Measurements from ENCODE around the gene NOTUM. TPM values are rescaled to one million over a fixed set of nuclear protein-coding genes. Genes with fewer than 3 reads are reported as not detected.

The NOTUM gene
- total and polyA plus RNA-seq, 9 of the 15 experiments (the other 6 are each of a cell fraction or from before 2014, with no cell fraction given): 0.03 to 14.0 (median 4.1) TPM

DNA sequence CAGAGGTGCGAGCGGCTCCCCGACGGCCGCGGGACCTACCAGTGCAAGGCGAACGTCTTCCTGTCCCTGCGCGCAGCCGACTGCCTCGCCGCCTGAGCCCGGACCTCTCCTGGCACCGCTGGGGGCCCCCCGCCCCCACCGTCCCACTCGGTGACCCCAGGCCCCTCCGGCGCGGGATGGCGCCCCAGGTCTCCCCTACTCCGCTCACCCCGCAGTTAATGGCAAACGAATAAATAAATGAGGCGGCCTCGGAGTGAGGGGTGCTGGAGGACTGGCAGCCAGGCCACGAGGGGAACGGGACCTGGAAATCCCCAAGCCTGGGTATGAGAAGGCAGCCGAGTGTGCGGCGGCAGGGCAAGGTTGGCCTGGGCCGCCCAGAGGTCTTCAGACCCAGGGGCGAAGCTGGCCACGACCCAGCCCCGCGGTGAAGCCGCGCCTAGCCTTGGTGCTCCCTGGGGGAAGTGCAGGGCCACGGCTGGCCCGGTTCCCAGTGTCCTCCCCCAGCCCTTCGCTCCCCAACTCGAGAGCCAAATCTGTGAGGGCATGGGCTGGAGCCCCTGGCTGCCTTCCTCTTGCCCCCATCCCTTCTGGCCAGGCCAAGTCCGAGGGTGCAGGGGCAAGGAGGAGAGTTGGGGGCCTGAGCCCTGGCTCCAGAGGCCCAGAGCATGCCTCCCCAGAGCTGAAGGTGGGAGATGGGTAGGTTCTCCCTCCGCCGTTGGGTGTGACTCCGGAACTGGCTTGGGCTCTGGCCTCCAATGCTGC, 58.2 kb downstream of the NOTUM start:
- H2AFZ ChIP-seq (ENCODE audit: low read depth, low read length): no peak overlapping the region
- in situ Hi-C loops (cut with MboI) (no loop called here), intact Hi-C loops (cut with micrococcal nuclease) (no loop called here)
- DNase-seq (ENCODE audit: extremely low read depth in 1 of 4, low spot score in 3 of 4) (peak in 2 of 4 experiments; percentile 19 to 39), ATAC-seq (peak; percentile 43), FAIRE-seq (no peak)
- H3K4me1 ChIP-seq (replicated peaks in 1 of 2; ENCODE audit: control insufficient read depth in 2 of 2, insufficient read depth in 2 of 2, low read length in 2 of 2): peaks cover 10 to 91% of the 10 kb centered on the region in 2 experiments
- H3K79me2 ChIP-seq (ENCODE audit: control insufficient read depth, insufficient read depth, low read length): no peaks in the 10 kb centered on the region
- CTCF ChIA-PET (ENCODE audit: low intra/inter-chr PET ratio): no interaction called here
- WGBS (ENCODE audit: insufficient coverage, low coverage, missing lambda C conversion rate): 26% methylated on average over 33 of the region's 47 CpGs
- H3K9ac ChIP-seq (ENCODE audit: insufficient read depth in 1 of 2, low read depth in 2 of 2, low read length in 2 of 2): peak overlapping the region in 1 of 2 experiments; percentile 89; a peak in 3 of 4 replicates
- H3K4me2 ChIP-seq (ENCODE audit: insufficient read depth, low read length): no peak overlapping the region
- BruUV-seq (replicated peaks): no TSS peak
- peak overlapping the region; percentile 32; the same call in 1 of the 2 replicates for H3K4me3 ChIP-seq
- H3K27ac ChIP-seq (ENCODE audit: extremely low read depth, low read depth, low read length): peak overlapping the region; percentile 27; the same call in 1 of the 3 replicates
- POLR2A ChIA-PET: interaction anchor here (0.6 to 1.7 kb wide), 6 partner anchors 9 to 69 kb away, joined by 3 to 10 read pairs (median 4); partner anchors contain the start of gene PCYT2
- no peaks in the 10 kb centered on the region for H3K9me1 ChIP-seq (ENCODE audit: control insufficient read depth, insufficient read depth, low read length)
- no peaks in the 10 kb centered on the region for H3K9me3 ChIP-seq (replicated peaks; ENCODE audit: control insufficient read depth, insufficient read depth, low read depth, low read length)
- peaks cover 74% of the 10 kb centered on the region; the same call in 2 of the 3 replicates for H3K36me3 ChIP-seq (ENCODE audit: control insufficient read depth, insufficient read depth, low read length)
- peaks cover 9% of the 10 kb centered on the region; the same call in 1 of the 2 replicates for H4K20me1 ChIP-seq (replicated peaks; ENCODE audit: control insufficient read depth, insufficient read depth, low read length)
- no peaks in the 10 kb centered on the region for H3K27me3 ChIP-seq (ENCODE audit: control insufficient read depth in 2 of 2, insufficient read depth in 2 of 2, low read length in 2 of 2)
- TF ChIP-seq, protein P1, sequence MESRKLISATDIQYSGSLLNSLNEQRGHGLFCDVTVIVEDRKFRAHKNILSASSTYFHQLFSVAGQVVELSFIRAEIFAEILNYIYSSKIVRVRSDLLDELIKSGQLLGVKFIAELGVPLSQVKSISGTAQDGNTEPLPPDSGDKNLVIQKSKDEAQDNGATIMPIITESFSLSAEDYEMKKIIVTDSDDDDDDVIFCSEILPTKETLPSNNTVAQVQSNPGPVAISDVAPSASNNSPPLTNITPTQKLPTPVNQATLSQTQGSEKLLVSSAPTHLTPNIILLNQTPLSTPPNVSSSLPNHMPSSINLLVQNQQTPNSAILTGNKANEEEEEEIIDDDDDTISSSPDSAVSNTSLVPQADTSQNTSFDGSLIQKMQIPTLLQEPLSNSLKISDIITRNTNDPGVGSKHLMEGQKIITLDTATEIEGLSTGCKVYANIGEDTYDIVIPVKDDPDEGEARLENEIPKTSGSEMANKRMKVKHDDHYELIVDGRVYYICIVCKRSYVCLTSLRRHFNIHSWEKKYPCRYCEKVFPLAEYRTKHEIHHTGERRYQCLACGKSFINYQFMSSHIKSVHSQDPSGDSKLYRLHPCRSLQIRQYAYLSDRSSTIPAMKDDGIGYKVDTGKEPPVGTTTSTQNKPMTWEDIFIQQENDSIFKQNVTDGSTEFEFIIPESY (CRISPR knock-in tag; IDR thresholded peaks at IDR 0.05): peak; percentile 13; the same call in 1 of the 2 replicates
- TF ChIP-seq HNRNPLL (IDR thresholded peaks at IDR 0.05; ENCODE audit: low read depth, low read length, poor library complexity, severe bottlenecking): no peak
- TF ChIP-seq RAD51 (IDR thresholded peaks at IDR 0.05; ENCODE audit: borderline replicate concordance, low read depth): no peak
- TF ChIP-seq GATA2 (CRISPR knock-in tag; IDR thresholded peaks at IDR 0.05): no peak
- no peak for TF ChIP-seq NCOA6 (IDR thresholded peaks at IDR 0.05)
- TF ChIP-seq TAL1 (IDR thresholded peaks at IDR 0.05): no peak
- peak; percentile 36; the same call in 1 of the 2 replicates for TF ChIP-seq SUPT5H (IDR thresholded peaks at IDR 0.05)
- peak; percentile 47 for TF ChIP-seq FIP1L1 (IDR thresholded peaks at IDR 0.05; ENCODE audit: low read depth, low read length, poor library complexity, severe bottlenecking)
- TF ChIP-seq, protein P2, sequence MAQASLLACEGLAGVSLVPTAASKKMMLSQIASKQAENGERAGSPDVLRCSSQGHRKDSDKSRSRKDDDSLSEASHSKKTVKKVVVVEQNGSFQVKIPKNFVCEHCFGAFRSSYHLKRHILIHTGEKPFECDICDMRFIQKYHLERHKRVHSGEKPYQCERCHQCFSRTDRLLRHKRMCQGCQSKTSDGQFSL (CRISPR knock-in tag; IDR thresholded peaks at IDR 0.05): no peak
- TF ChIP-seq, protein P2 (tag; IDR thresholded peaks at IDR 0.05): no peak
- 0 out of 2 replicates have a peak, but pooled peaks have one; percentile 5 for TF ChIP-seq ZNF780A (CRISPR knock-in tag; IDR thresholded peaks at IDR 0.05)
- 0 out of 2 replicates have a peak, but pooled peaks have one; percentile 59 for TF ChIP-seq ZNF3 (CRISPR knock-in tag; IDR thresholded peaks at IDR 0.05)
- TF ChIP-seq NRF1 (conservative IDR thresholded peaks at IDR 0.05 in 1 of 2, IDR thresholded peaks at IDR 0.05 in 1 of 2): 0 out of 4 replicates have a peak, but pooled peaks of 1 of the 2 experiments have one; percentile 19
- peak; percentile 52 for TF ChIP-seq POLR2A (conservative IDR thresholded peaks at IDR 0.05)
- peak; percentile 43; the same call in 1 of the 2 replicates for TF ChIP-seq GABPB1 (CRISPR knock-in tag; IDR thresholded peaks at IDR 0.05)
- peak; percentile 0 to 6; a peak in 1 of 4 replicates for TF ChIP-seq MAZ (CRISPR knock-in tag; conservative IDR thresholded peaks at IDR 0.05 in 1 of 2, IDR thresholded peaks at IDR 0.05 in 1 of 2)
- peak; percentile 74 for TF ChIP-seq POLR2G (IDR thresholded peaks at IDR 0.05; ENCODE audit: low read depth, low read length)
- no peak for TF ChIP-seq SMARCE1 (IDR thresholded peaks at IDR 0.05)
- peak; percentile 40 for TF ChIP-seq POLR2B (IDR thresholded peaks at IDR 0.05; ENCODE audit: low read depth, partially characterized antibody)
- TF ChIP-seq RBM22 (IDR thresholded peaks at IDR 0.05; ENCODE audit: low read depth, low read length, poor library complexity, severe bottlenecking): peak; percentile 77
- 0 out of 2 replicates have a peak, but pooled peaks have one; percentile 10 for TF ChIP-seq RB1 (IDR thresholded peaks at IDR 0.05; ENCODE audit: low read depth)
